HG03060 (cell line): ENCODE data around the gene SRBD1.

Source experiments
- ATAC-seq: cut with Tn5 transposase; IDR thresholded peaks from one replicate; pipeline ENCODE4 v1.9.1; 2021; ENCODE audit warnings: low read depth, moderate number of reproducible peaks; ENCODE audit not compliant: unreplicated experiment

SRBD1 gene

GRCh38 chr2:45602624-45603023, 8.4 kb downstream of the SRBD1 start:
- ATAC-seq, result no peak

GRCh38 chr2:45598545-45598944, 12.5 kb downstream of the SRBD1 start:
- no peak for ATAC-seq

GRCh38 chr2:45596761-45597160, 14.3 kb downstream of the SRBD1 start:
- ATAC-seq, result no peak

DNA sequence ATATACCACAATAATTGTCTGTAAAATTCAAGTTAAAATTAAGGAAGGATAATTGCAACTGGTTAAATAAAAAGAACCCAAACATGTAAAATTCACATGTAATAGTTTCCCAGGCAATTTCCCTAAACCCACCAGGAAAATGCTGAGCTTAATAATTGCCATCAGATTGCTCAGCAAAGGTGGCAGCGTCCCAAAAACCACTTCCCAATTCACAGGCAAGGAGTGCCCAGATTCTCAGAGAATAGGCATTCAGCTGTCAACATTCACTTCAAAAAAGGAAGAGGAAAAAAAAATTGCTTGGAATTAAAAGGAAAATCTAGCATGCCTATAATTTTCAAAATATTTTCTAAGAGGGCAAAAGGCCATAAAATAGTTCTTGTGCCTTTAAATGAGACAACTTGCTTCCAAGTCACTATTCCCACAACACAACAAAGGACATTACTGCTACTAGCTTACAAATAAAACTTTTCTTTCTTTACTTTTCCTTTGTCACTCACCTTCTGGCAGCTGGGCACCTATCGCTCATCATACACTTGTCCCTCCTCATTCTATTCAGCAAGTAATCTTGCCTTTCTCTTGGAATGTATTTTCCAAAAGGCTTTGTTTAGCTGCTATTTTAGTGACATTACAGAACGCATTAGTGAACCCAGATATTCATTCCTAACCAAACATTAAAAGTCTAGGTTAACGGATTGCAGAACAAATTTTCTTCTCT, 15.2 kb downstream of the SRBD1 start:
- ATAC-seq, result no peak

- ATAC-seq, result no peak
Observed at GRCh38 chr2:45591073-45591472, 20.0 kb downstream of the SRBD1 start.

DNA sequence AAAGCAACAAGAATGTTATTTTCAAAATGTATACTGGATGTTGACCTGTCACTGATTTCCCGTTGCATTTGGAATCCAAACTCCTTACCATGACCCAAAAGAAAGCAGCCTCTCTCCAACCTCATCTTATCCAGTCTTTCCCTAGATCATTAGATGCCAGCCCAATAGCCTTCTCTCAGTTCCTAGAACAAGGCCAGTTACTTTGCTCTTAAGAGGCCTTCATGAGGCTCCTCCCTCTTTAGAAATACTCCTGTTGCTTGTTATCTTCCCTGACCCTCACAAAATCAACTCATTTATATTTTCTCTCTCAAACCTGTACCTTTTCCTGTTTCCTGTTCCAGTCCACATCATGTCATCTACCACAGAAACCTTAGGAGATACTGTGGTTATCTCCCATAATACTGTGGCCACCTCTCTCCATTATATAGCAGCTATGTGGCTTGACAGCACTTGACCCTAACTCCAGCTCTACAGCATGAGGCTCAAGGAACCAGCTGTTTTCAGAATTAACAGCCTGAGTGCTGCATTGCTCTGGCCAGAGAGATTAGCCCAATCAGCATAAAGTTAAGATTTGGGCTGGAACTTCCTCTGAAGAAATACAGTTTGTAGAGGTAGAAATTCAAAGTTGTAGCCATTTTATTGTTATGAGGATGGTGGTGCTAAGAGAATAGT, 22.8 kb downstream of the SRBD1 start:
- ATAC-seq, result no peak

- ATAC-seq, result no peak
Observed at GRCh38 chr2:45586600-45586999, 24.5 kb downstream of the SRBD1 start.

DNA sequence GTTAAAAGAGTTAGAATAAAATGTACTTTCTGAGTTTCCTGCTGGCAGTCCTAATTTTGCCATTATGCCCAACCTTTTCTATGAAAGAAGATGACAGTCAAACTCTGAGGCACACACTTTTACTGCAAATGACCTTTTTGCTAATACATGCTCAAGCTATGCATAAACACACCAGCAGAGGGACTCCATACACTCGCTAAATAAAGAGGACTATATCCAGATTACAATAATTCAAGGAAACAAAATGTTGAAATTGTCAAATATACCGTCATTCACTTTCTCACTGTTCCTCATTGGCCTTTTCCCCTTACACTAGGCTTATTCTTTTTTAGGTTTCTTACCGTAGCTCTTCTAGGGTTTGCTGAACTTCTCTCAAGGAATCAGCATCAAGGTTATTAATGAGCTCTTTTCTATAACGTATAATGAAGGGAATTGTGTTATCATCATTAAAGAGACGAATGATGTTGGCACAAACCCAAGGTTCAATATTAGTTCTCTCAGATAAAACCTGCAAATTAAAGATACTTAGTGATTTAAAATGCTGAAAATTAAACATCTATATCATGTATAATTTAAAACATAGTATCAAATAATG, 25.7 kb downstream of the SRBD1 start:
- no peak for ATAC-seq

GRCh38 chr2:45583977-45584376, 27.1 kb downstream of the SRBD1 start:
- no peak for ATAC-seq

DNA sequence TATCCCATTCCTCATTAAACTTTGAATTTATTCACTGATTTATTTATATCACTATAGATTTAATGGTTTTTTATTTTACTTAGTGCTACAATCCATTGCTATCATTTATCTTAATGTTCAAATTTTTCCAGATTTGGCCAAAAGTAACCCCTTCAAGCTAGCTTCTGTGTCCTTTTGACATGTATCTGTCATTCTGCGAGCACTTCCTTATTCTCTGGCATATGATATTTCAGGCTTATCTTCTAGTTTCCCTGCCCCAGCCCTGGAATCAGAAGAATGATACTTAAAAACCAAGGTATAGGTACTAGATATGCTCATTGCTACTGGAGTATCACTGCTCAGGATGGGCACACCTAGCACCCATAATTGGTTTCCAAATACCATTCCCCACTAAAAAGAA, 28.5 kb downstream of the SRBD1 start:
- no peak for ATAC-seq

GRCh38 chr2:45578056-45578843, 32.8 kb downstream of the SRBD1 start:
- no peak for ATAC-seq

GRCh38 chr2:45577441-45577840, 33.6 kb downstream of the SRBD1 start:
- ATAC-seq, result no peak

GRCh38 chr2:45575881-45576280, 35.2 kb downstream of the SRBD1 start:
- no peak for ATAC-seq

DNA sequence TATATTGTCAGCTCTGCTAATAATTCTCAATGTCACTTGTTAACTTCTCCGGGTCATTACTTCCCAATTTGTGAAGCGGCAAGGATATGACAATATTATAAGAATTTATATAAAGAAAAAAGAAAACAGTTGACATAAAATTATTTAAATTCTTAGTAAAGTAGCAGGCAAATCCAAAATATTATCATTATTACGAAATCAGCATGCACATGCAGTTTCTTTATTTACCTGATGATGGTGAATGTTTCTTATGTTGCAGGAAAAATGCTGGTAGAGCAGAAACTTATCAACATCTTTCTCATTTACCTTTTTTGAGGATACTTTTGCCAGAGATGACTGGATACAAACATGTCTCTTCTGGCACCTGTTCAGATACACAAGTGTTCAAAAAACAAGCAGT, 38.1 kb downstream of the SRBD1 start:
- ATAC-seq, result no peak

DNA sequence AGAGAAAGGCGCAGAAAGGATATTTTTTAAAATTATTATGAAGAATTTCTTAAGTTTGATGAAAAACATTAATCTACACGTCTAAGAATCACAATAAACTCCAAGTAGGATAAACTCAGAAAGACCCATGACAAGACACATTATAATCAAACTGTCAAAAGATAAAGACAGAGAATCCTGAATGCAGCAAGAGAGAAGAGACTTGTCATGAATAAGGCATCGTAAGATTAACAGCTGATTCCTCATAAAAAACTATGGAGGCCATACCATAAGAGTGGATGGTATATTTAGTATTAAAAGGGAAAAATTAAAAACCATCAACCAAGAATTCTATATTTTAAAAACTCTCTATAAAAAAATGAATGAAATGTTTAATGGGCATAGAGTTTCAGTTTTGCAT, 39.1 kb downstream of the SRBD1 start:
- ATAC-seq, result no peak

GRCh38 chr2:45570671-45571334, 40.3 kb downstream of the SRBD1 start:
- no peak for ATAC-seq

DNA sequence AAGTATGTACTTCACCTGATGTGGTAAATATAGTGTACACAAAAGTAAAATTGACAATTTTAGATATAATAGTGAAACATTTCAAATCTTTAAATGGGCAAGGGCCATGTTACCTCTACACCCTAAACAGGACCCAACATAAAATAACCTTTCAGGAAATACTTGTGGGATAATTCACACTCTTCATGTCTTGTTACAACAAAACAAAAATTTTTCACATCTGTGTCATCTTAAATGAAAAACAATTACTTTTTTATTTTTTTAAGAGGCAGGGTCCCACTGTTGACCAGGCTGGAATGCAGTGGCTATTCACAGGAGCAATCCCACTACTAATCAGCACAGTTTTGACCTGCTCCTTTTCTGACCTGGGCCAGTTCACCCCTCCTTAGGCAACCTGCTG, 42.1 kb downstream of the SRBD1 start:
- ATAC-seq, result no peak

GRCh38 chr2:45567974-45568789, 42.9 kb downstream of the SRBD1 start:
- ATAC-seq, result peak; percentile 93

- no peak for ATAC-seq
Observed at GRCh38 chr2:45567288-45567963, 43.6 kb downstream of the SRBD1 start.
